GM23248 (cell line): ENCODE measurements around the gene ETV7. TPM values are rescaled to one million over a fixed set of nuclear protein-coding genes. Genes with fewer than 3 reads are reported as not detected.
"Not testable (repeated sequence)": the region's sequence is repeated elsewhere in the genome, so short reads cannot be mapped to it uniquely, and the experiment has no call there.

Experiments
- DNase-seq: peaks from one replicate; pipeline ENCODE4 v3.0.0-alpha.2; 2015
- H2AFZ ChIP-seq: fragments of 200-600 bp; sonication (generic); 2 replicates; pipeline ENCODE4 v1.6.1; 2016; ENCODE audit warnings: antibody characterized with exemption
- H3F3A ChIP-seq: fragments of 200-600 bp; sonication (generic); 2 replicates; pipeline ENCODE4 v1.6.1; 2016; ENCODE audit warnings: mild to moderate bottlenecking, antibody characterized with exemption, mixed run types; ENCODE audit not compliant: insufficient read depth
- H3K27ac ChIP-seq: fragments of 200-600 bp; sonication (generic); 2 replicates; pipeline ENCODE4 v1.5.1; 2016; ENCODE audit warnings: mild to moderate bottlenecking
- H3K27me3 ChIP-seq: fragments of 200-600 bp; sonication (generic); replicated peaks from 2 replicates; pipeline ENCODE4 v1.6.1; 2016; ENCODE audit warnings: mild to moderate bottlenecking; ENCODE audit not compliant: insufficient read depth
- H3K36me3 ChIP-seq: fragments of 200-600 bp; sonication (generic); 2 replicates; pipeline ENCODE4 v1.6.1; 2016; ENCODE audit warnings: low read depth, mild to moderate bottlenecking
- H3K4me1 ChIP-seq: fragments of 200-600 bp; sonication (generic); 2 replicates; pipeline ENCODE4 v1.6.1; 2016; ENCODE audit warnings: mild to moderate bottlenecking; ENCODE audit not compliant: insufficient read depth
- H3K4me2 ChIP-seq: fragments of 200-600 bp; sonication (generic); one replicate; pipeline ENCODE4 v1.6.1; 2016; ENCODE audit warnings: mild to moderate bottlenecking; ENCODE audit not compliant: unreplicated experiment
- H3K4me3 ChIP-seq: fragments of 200-600 bp; sonication (generic); 2 replicates; pipeline ENCODE4 v1.5.1; 2016; ENCODE audit warnings: mild to moderate bottlenecking
- H3K79me2 ChIP-seq: fragments of 200-600 bp; sonication (generic); 2 replicates; pipeline ENCODE4 v1.6.1; 2016; ENCODE audit warnings: mild to moderate bottlenecking; ENCODE audit not compliant: insufficient read depth
- H3K9ac ChIP-seq: fragments of 200-600 bp; sonication (generic); 2 replicates; pipeline ENCODE4 v1.6.1; 2016; ENCODE audit warnings: mild to moderate bottlenecking
- H3K9me2 ChIP-seq: fragments of 200-600 bp; sonication (generic); 2 replicates; pipeline ENCODE4 v1.6.1; 2016; ENCODE audit warnings: mixed run types, mild to moderate bottlenecking, moderate library complexity; ENCODE audit not compliant: insufficient read depth
- H3K9me3 ChIP-seq: fragments of 200-600 bp; sonication (generic); one replicate; pipeline ENCODE4 v1.6.1; 2017; ENCODE audit warnings: low read depth
- H4K20me1 ChIP-seq: fragments of 200-600 bp; sonication (generic); 2 replicates; pipeline ENCODE4 v1.6.0; 2016; ENCODE audit not compliant: insufficient read depth
- EZH2 ChIP-seq: fragments of 200-600 bp; sonication (generic); IDR thresholded peaks from 2 replicates; pipeline ENCODE4 v1.6.1; 2018; ENCODE audit warnings: antibody characterized with exemption, mild to moderate bottlenecking; ENCODE audit not compliant: insufficient read depth, poor library complexity, severe bottlenecking
- EZH2phosphoT487 ChIP-seq: fragments of 200-600 bp; sonication (generic); IDR thresholded peaks from 2 replicates; pipeline ENCODE4 v1.6.1; 2018; ENCODE audit warnings: antibody characterized with exemption, moderate library complexity, mild to moderate bottlenecking, low read depth; ENCODE audit not compliant: insufficient read depth
- WGBS, 2 experiments: methylation state at CpG; one replicate each; pipeline ENCODE4 v1.1.6; 2015 to 2017; ENCODE audit warnings: low lambda C conversion rate in 2 of 2, low coverage in 1 of 2; ENCODE audit errors: missing lambda C conversion rate in 2 of 2; 5-methylcytosine and 5-hydroxymethylcytosine counted together
- in situ Hi-C: fragments of 300-500 bp; cut with MboI; formaldehyde crosslinking; loops from 2 replicates; pipeline ENCODE4 v1.15.0; 2020
- polyA plus RNA-seq: library from polyadenylated mRNA; unstranded; fragments of >200 nt; fragmentation: Nextera tagmentation; extraction: Ambion mirVana; gene quantifications from 2 replicates; pipeline ENCODE4 v1.2.1, GENCODE V29; 2016
- total RNA-seq: library from RNA; depleted of rRNA; stranded (reverse); fragments of >200 nt; shearing (Covaris generic); gene quantifications from 2 replicates; pipeline ENCODE4 v1.2.3, GENCODE V29; 2014

ETV7 gene
- total and polyA plus RNA-seq, 2 experiments from 2014 or later, result 0.32 to 0.70 TPM

DNA sequence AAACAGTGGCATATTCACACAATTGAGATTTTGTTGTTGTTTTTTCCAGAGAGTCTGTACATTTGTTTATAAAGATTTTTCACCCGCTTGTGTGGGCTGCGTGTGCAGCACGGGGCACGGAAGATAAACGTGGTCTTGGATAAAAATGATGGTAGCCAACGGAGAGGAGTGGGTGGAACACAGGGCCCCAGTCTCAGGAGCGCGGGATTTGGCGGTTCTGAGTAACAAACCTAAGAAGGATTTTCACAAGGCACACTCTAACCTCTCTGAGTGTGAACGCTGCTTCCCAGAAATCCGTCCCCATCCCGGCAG, 47.2 kb downstream of the ETV7 start:
- no peak for TF ChIP-seq EZH2
- no peak for TF ChIP-seq EZH2phosphoT487
- Histone ChIP-seq H3K4me2 (no peak overlapping the region), H3K36me3 (no peaks in the 10 kb centered on the region), H3K27ac (no peak overlapping the region), H4K20me1 (no peaks in the 10 kb centered on the region), H3K9ac (no peak overlapping the region), H2AFZ (peak overlapping the region; percentile 84), H3F3A (no peaks in the 10 kb centered on the region), H3K4me3 (no peak overlapping the region), H3K9me3 (no peaks in the 10 kb centered on the region), H3K9me2 (no peaks in the 10 kb centered on the region), H3K4me1 (no peaks in the 10 kb centered on the region), H3K27me3 (peaks cover 17% of the 10 kb centered on the region; the same call in 1 of the 2 replicates), H3K79me2 (no peaks in the 10 kb centered on the region)
- DNase-seq, result no peak
- whole genome bisulfite sequencing, 2 experiments, result 52 to 54% methylated on average over 12 of the region's 12 CpGs
- in situ Hi-C loops, result no loop called here

DNA sequence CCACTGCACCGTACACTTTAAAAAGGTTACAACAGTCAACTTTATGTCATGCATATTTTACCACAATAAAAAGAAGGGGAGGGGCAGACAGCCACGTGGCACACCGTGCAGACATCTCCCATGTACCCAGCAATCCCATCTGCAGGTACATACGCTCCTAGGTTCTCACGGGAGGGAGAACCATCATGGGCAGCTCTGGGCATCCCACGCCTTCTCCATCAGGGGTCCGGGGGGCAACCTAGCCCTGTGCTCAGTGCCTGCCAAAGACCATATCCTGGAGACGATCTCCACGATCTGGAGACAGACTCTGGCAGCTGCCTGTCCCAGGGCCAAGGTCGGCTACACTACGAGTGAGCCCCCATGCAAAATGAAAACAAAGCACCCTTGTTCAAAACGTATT, 48.3 kb downstream of the ETV7 start:
- no peaks in the 10 kb centered on the region for H3K36me3 ChIP-seq
- H3K4me1 ChIP-seq, result no peaks in the 10 kb centered on the region
- H3K9ac ChIP-seq, result no peak overlapping the region
- H2AFZ ChIP-seq, result no peak overlapping the region
- H4K20me1 ChIP-seq, result no peaks in the 10 kb centered on the region
- H3K27me3 ChIP-seq, result peaks cover 28% of the 10 kb centered on the region
- H3K9me2 ChIP-seq, result no peaks in the 10 kb centered on the region
- H3F3A ChIP-seq, result no peaks in the 10 kb centered on the region
- no peaks in the 10 kb centered on the region for H3K79me2 ChIP-seq
- H3K4me2 ChIP-seq, result no peak overlapping the region
- WGBS, 2 experiments, result 75 to 80% methylated on average over 12 of the region's 12 CpGs
- DNase-seq, result no peak
- in situ Hi-C loops, result no loop called here
- no peak overlapping the region for H3K27ac ChIP-seq
- no peaks in the 10 kb centered on the region for H3K9me3 ChIP-seq
- TF ChIP-seq EZH2, result no peak
- no peak for TF ChIP-seq EZH2phosphoT487
- H3K4me3 ChIP-seq, result no peak overlapping the region

DNA sequence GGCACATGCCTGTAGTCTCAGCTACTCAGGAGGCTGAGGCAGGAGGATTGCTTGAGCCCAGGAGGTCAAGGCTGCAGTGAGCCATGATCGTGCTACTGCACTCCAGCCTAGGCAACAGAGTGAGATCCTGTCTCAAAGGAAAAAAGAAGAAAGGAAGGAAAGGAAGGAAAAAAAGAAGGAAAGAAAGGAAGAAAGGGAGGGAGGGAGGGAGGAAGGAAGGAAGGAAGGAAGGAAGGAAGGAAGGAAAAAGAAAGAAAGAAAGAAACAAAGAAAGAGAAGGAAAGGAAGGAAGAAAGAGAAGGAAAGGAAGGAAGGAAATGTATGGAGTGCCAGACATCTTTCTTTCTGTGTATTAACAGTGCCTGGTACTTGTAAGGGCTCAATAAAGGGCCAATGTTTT, 49.2 kb downstream of the ETV7 start:
- in situ Hi-C loops, H3K4me1 ChIP-seq, H3K9me2 ChIP-seq, H3K27ac ChIP-seq, DNase-seq, H3K4me2 ChIP-seq, H3K79me2 ChIP-seq, H2AFZ ChIP-seq, H4K20me1 ChIP-seq, H3K9me3 ChIP-seq, H3K36me3 ChIP-seq, H3K9ac ChIP-seq, H3K4me3 ChIP-seq, H3F3A ChIP-seq: not testable (repeated sequence)
- peaks cover 37% of the 10 kb centered on the region for H3K27me3 ChIP-seq
- WGBS, 2 experiments, result 88 to 89% methylated on average over 1 of the region's 1 CpG

DNA sequence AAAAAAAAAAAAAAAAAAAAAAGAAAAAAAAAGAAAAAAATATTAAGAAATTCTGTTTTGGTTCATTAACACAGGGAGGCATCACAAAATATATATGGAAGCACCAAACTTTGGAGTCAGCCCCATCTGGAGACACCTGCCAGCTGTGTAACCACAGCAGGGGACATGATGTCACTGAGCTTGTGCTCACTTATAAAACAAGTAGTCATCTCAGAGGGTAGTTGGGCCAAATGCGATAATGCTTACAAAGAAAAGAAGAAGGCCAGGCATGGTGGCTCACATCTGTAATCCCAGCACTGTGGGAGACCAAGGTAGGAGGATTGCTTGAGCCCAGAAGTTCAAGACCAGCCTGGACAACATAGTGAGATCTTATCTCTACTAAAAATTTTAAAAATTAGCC, 49.7 kb downstream of the ETV7 start:
- Histone ChIP-seq H3F3A (no peaks in the 10 kb centered on the region), H3K27ac (no peak overlapping the region), H4K20me1 (no peaks in the 10 kb centered on the region), H3K4me2 (no peak overlapping the region), H2AFZ (no peak overlapping the region), H3K36me3 (no peaks in the 10 kb centered on the region), H3K9me3 (no peaks in the 10 kb centered on the region), H3K9ac (no peak overlapping the region), H3K27me3 (peaks cover 41% of the 10 kb centered on the region), H3K4me3 (no peak overlapping the region), H3K4me1 (no peaks in the 10 kb centered on the region), H3K79me2 (no peaks in the 10 kb centered on the region), H3K9me2 (no peaks in the 10 kb centered on the region)
- in situ Hi-C loops, result no loop called here
- 43 to 59% methylated on average over 1 of the region's 1 CpG for WGBS, 2 experiments
- TF ChIP-seq EZH2 (no peak), EZH2phosphoT487 (no peak)
- no peak for DNase-seq

DNA sequence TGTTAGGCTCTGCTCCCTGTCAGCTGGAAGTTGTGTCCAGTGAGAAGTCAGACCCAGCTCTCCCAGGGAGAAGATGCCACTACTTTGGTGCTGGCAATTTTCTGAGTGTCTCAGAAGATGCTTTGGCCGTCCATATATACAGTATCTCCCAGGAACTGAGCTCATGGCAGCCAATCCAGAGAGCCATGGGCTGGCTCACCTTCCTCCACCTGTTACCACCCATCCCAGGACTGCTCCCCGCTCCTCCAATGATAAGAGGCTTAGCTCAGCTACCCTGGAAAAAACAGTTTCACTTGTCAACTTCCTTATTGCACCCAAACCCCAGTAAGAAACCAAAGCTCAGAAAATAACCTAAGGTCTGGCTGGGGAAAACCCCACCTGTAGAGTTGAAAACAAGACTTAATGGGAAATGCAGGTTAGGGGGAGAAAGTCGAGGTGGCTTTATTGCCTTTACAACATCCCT, 50.7 kb downstream of the ETV7 start, which contains the start of gene BNIP5:
TSS of gene BNIP5 (minus strand) at position 110 of the 463 bp plus-strand sequence. CDS start 6,198 bp downstream, outside the sequence.
- H3K27ac ChIP-seq, result no peak within 1 kb of the TSS
- no peak within 1 kb of the TSS for H2AFZ ChIP-seq
- H3K9me2 ChIP-seq, result no peaks in the 10 kb centered on the region
- no peak within 1 kb of the TSS for H3K4me3 ChIP-seq
- peaks cover 50% of the 10 kb centered on the region for H3K27me3 ChIP-seq
- DNase-seq, result no peak
- no peaks in the 10 kb centered on the region for H3F3A ChIP-seq
- no peak within 1 kb of the TSS for H3K4me2 ChIP-seq
- in situ Hi-C loops, result no loop called here
- no peaks in the 10 kb centered on the region for H3K36me3 ChIP-seq
- 34 to 44% methylated on average over 3 of the region's 3 CpGs for WGBS, 2 experiments
- no peaks in the 10 kb centered on the region for H3K9me3 ChIP-seq
- no peaks in the 10 kb centered on the region for H4K20me1 ChIP-seq
- TF ChIP-seq EZH2, result no peak
- no peak for TF ChIP-seq EZH2phosphoT487
- no peak within 1 kb of the TSS for H3K9ac ChIP-seq
- no peaks in the 10 kb centered on the region for H3K79me2 ChIP-seq
- H3K4me1 ChIP-seq, result no peaks in the 10 kb centered on the region
